Body of pancreas (tissue), 4 donors: ENCODE data around the gene CTNNA2. TPM values are rescaled to one million over a fixed set of nuclear protein-coding genes. Genes with fewer than 3 reads are reported as not detected.

Experiments used
- ATAC-seq: fragments of 150-250 bp; one replicate; pipeline ENCODE4 v1.9.1; 2016
- DNase-seq, 4 donors: peaks; one replicate each; pipeline ENCODE4 v3.0.0-alpha.2; 2019
- H3K27ac ChIP-seq, 4 donors: fragments of 200-600 bp; sonication (generic); 1 replicate in 3 of 4; 2 replicates in 1 of 4; pipeline versions ENCODE4 v1.5.1 to v1.6.1; 2016 to 2019; ENCODE audit warnings: mild to moderate bottlenecking in 1 of 4, mixed read lengths in 1 of 4, moderate library complexity in 1 of 4
- H3K27me3 ChIP-seq, 2 donors: fragments of 200-600 bp; sonication (generic); one replicate each; pipeline ENCODE4 v1.6.0; 2016; ENCODE audit warnings: mild to moderate bottlenecking in 1 of 2
- H3K36me3 ChIP-seq, 2 donors: fragments of 200-600 bp; sonication (generic); replicated peaks in 1 of 2; 2 replicates each; pipeline ENCODE4 v1.5.1; 2016; ENCODE audit warnings: low read depth in 2 of 2; ENCODE audit not compliant: insufficient read depth in 1 of 2
- H3K4me1 ChIP-seq: fragments of 200-600 bp; sonication (generic); one replicate; pipeline ENCODE4 v1.6.0; 2016
- H3K4me3 ChIP-seq, 2 donors: fragments of 200-600 bp; sonication (generic); 1 replicate in 1 of 2; 2 replicates in 1 of 2; pipeline ENCODE4 v1.5.1; 2016 to 2019
- H3K9me3 ChIP-seq, 3 donors: fragments of 200-600 bp; sonication (generic); 1 replicate in 2 of 3; 2 replicates in 1 of 3; pipeline ENCODE4 v1.5.1; 2016
- POLR2A ChIP-seq, 3 donors: fragments of 450-650 bp; IDR thresholded peaks; one replicate each; pipeline ENCODE4 v1.6.1; 2016; ENCODE audit warnings: antibody characterized with exemption in 3 of 3, mild to moderate bottlenecking in 2 of 3
- WGBS, 2 donors: methylation state at CpG; one replicate each; pipeline ENCODE4 v1.1.5; 2017; 5-methylcytosine and 5-hydroxymethylcytosine counted together
- intact Hi-C: fragments of 100-400 bp; cut with DNase I; formaldehyde crosslinking; loops from one replicate; pipeline ENCODE4 v1.15.1; 2023
- total RNA-seq, 2 donors: library from RNA; depleted of rRNA; stranded (reverse); fragments of >200 nt; gene quantifications; one replicate each; pipeline ENCODE4 v1.1.0, GENCODE V29; 2016
- TF ChIP-seq, protein P1 (sequence below), 7 experiments: fragments of 450-650 bp in 4 of 7; fragments of 200-600 bp in 3 of 7; sonication (generic) in 3 of 7; IDR thresholded peaks; one replicate each; pipeline ENCODE4 v1.5.1; 2016 to 2019; ENCODE audit warnings: antibody characterized with exemption in 7 of 7

The CTNNA2 gene
- total RNA-seq, 2 donors from 2014 or later: 0.52 to 29.3 TPM

DNA sequence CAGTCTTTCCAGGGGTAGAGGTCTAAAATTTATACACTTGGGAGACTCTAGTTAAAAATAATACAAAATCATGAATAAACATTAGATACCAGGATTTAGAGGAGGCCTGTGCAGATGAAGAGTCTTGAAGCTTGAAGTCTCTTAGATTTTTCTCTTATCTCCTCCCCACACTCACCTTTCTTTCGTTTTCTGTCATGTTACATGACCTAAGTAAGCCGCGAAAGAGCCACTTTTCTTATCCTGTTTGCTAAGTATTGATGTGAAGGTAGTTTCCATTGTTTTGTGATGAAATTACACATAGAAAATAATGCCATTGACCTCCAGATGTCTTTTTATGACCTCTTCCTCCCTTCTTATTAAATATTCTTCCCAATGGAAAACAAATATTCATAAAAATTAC lies 423.9 kb downstream of the CTNNA2 start:
- Histone ChIP-seq H3K4me3 (no peak overlapping the region), H3K27ac (no peak overlapping the region), H3K36me3 (no peaks in the 10 kb centered on the region), H3K4me1 (peaks cover 6% of the 10 kb centered on the region), H3K27me3 (no peaks in the 10 kb centered on the region), H3K9me3 (no peaks in the 10 kb centered on the region)
- DNase-seq (no peak), ATAC-seq (no peak)
- intact Hi-C loops: no loop called here
- 60 to 62% methylated on average over 3 of the region's 3 CpGs for WGBS, 2 donors
- no peak for TF ChIP-seq POLR2A (IDR thresholded peaks at IDR 0.05)
- TF ChIP-seq, protein P1, sequence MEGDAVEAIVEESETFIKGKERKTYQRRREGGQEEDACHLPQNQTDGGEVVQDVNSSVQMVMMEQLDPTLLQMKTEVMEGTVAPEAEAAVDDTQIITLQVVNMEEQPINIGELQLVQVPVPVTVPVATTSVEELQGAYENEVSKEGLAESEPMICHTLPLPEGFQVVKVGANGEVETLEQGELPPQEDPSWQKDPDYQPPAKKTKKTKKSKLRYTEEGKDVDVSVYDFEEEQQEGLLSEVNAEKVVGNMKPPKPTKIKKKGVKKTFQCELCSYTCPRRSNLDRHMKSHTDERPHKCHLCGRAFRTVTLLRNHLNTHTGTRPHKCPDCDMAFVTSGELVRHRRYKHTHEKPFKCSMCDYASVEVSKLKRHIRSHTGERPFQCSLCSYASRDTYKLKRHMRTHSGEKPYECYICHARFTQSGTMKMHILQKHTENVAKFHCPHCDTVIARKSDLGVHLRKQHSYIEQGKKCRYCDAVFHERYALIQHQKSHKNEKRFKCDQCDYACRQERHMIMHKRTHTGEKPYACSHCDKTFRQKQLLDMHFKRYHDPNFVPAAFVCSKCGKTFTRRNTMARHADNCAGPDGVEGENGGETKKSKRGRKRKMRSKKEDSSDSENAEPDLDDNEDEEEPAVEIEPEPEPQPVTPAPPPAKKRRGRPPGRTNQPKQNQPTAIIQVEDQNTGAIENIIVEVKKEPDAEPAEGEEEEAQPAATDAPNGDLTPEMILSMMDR (IDR thresholded peaks at IDR 0.05): no peak

DNA sequence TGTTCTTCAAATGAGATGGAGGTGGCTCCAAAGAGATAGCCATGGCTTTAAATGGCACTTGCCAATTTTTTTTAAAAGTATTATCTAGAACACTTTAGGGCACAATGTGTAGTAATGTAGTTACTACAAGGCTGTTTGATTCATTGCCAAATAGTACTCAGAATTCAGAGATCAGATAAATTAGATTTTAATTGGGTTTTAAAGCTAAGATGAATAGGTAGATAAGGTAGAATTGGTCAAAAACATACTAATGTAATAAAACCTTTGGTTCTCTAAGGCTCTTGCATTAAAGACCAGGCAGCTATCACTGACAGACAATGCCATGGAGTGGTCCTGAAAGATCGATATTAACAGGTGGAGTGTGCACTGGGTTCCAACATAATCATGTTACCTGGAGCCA lies 425.8 kb downstream of the CTNNA2 start:
- intact Hi-C loops: no loop called here
- Histone ChIP-seq H3K27me3 (no peaks in the 10 kb centered on the region), H3K27ac (no peak overlapping the region), H3K36me3 (no peaks in the 10 kb centered on the region), H3K9me3 (no peaks in the 10 kb centered on the region), H3K4me1 (peaks cover 6% of the 10 kb centered on the region), H3K4me3 (no peak overlapping the region)
- DNase-seq: no peak
- 46 to 65% methylated on average over 1 of the region's 1 CpG for WGBS, 2 donors
- no peak for TF ChIP-seq POLR2A (IDR thresholded peaks at IDR 0.05)
- TF ChIP-seq, protein P1 (IDR thresholded peaks at IDR 0.05): no peak
- no peak for ATAC-seq

DNA sequence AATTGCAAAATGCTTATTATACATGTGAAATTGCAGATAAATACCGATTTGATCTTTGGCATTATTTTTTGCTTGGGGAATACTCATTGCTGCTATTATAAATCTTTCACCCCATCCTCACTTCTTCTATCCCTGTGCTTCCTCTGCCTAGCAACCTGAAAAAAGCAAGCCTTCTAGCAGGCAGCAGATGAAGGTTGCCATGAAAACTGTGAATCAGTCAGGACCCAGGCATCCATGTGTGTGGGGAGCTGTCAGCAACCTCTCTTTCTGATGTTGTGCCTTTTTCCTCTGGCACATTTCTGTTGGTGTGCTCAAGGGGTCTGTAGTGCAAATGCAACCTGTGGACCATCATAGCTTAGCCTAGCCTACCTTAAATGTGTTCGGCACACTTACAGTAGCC lies 427.5 kb downstream of the CTNNA2 start:
- TF ChIP-seq POLR2A (IDR thresholded peaks at IDR 0.05): no peak
- TF ChIP-seq, protein P1 (IDR thresholded peaks at IDR 0.05): no peak
- ATAC-seq: no peak
- intact Hi-C loops: no loop called here
- Histone ChIP-seq H3K36me3 (no peaks in the 10 kb centered on the region), H3K4me1 (peaks cover 6% of the 10 kb centered on the region), H3K9me3 (no peaks in the 10 kb centered on the region), H3K4me3 (no peak overlapping the region), H3K27me3 (no peaks in the 10 kb centered on the region), H3K27ac (no peak overlapping the region)
- WGBS, 2 donors: 75 to 79% methylated on average over 2 of the region's 2 CpGs
- DNase-seq: no peak

DNA sequence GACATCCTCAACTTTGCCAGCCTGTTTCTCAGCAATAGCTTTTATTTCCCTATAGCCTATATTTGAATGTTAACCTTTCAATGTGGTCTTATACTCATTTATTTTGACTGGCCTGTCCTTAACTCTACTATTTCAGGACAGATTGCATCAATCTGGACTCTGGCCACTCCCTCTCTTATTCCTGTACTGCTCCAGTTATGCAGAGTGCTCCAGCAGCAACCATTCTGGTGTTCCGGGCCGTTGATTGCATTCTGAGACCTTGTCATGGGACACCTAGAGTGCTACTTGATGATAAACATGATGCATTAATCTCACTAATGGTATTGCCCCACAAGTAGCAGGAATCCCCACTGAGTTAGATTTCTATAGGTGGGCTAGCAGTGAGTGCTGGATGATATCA lies 428.3 kb downstream of the CTNNA2 start:
- Histone ChIP-seq H3K36me3 (no peaks in the 10 kb centered on the region), H3K9me3 (no peaks in the 10 kb centered on the region), H3K27me3 (no peaks in the 10 kb centered on the region), H3K27ac (no peak overlapping the region), H3K4me3 (no peak overlapping the region), H3K4me1 (peaks cover 2% of the 10 kb centered on the region)
- 50 to 52% methylated on average over 2 of the region's 2 CpGs for WGBS, 2 donors
- no peak for TF ChIP-seq POLR2A (IDR thresholded peaks at IDR 0.05)
- TF ChIP-seq, protein P1 (IDR thresholded peaks at IDR 0.05): no peak
- DNase-seq: no peak
- ATAC-seq: no peak
- intact Hi-C loops: no loop called here

DNA sequence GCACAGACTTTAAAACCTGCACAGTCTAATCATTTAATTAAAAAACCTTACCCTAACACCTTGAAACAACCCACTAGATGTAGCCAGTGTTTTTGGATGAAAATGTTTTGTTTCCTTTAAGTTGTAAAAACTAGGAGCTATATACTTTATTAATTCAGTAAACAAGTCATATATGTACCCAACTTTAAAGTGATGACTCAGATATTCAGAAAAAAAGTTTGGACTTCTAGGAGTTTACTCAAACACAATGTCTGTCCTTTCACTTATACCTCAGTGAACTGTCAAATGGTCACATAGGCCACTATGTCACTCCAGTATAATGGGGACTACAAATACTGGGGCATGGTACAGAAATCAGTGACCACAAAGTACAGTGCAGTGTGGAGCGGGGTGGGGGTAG lies 431.4 kb downstream of the CTNNA2 start:
- no peak overlapping the region for H3K27ac ChIP-seq
- TF ChIP-seq, protein P1 (IDR thresholded peaks at IDR 0.05): no peak
- TF ChIP-seq POLR2A (IDR thresholded peaks at IDR 0.05): no peak
- WGBS, 2 donors: 75 to 91% methylated on average over 1 of the region's 1 CpG
- H3K27me3 ChIP-seq: no peaks in the 10 kb centered on the region
- intact Hi-C loops: no loop called here
- H3K36me3 ChIP-seq: no peaks in the 10 kb centered on the region
- H3K4me3 ChIP-seq: no peak overlapping the region
- H3K4me1 ChIP-seq: no peaks in the 10 kb centered on the region
- no peak for ATAC-seq
- H3K9me3 ChIP-seq: no peaks in the 10 kb centered on the region
- DNase-seq: no peak
